ENCODE results near the gene HOXA9.

DNA sequence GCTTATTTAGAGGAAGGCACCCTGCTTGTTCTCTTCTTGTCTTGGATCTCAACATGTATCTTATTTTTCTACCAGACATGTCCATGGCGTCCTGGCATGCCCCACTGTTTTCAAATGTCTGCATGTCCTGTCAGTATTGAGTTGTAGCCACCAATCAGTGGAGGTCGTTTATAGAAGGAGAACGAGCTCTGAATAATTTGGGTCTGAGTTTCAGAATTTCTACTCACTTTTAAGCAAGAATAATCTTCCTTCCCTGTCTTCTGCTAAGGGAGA, 37.5 kb upstream of the HOXA9 start:
- TF ChIP-seq, protein P1, sequence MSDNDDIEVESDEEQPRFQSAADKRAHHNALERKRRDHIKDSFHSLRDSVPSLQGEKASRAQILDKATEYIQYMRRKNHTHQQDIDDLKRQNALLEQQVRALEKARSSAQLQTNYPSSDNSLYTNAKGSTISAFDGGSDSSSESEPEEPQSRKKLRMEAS (IDR thresholded peaks at IDR 0.05): no peak
- TF ChIP-seq, protein P2, sequence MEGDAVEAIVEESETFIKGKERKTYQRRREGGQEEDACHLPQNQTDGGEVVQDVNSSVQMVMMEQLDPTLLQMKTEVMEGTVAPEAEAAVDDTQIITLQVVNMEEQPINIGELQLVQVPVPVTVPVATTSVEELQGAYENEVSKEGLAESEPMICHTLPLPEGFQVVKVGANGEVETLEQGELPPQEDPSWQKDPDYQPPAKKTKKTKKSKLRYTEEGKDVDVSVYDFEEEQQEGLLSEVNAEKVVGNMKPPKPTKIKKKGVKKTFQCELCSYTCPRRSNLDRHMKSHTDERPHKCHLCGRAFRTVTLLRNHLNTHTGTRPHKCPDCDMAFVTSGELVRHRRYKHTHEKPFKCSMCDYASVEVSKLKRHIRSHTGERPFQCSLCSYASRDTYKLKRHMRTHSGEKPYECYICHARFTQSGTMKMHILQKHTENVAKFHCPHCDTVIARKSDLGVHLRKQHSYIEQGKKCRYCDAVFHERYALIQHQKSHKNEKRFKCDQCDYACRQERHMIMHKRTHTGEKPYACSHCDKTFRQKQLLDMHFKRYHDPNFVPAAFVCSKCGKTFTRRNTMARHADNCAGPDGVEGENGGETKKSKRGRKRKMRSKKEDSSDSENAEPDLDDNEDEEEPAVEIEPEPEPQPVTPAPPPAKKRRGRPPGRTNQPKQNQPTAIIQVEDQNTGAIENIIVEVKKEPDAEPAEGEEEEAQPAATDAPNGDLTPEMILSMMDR (IDR thresholded peaks at IDR 0.05 in 2 of 3, conservative IDR thresholded peaks at IDR 0.05 in 1 of 3; ENCODE audit: borderline replicate concordance in 1 of 3, insufficient read depth in 1 of 3, low read depth in 2 of 3, low read length in 2 of 3): no peak
- TF ChIP-seq EZH2 (IDR thresholded peaks at IDR 0.05): no peak
- TF ChIP-seq POLR2A (IDR thresholded peaks at IDR 0.05; ENCODE audit: borderline replicate concordance, extremely low read depth, insufficient read depth, insufficient read length): no peak
- no peak for TF ChIP-seq SP1 (IDR thresholded peaks at IDR 0.05; ENCODE audit: low read depth)
- no peak for TF ChIP-seq RAD21 (IDR thresholded peaks at IDR 0.05; ENCODE audit: low read depth)
- TF ChIP-seq FOSL1 (IDR thresholded peaks at IDR 0.05; ENCODE audit: low read depth): no peak
- TF ChIP-seq, protein P3, sequence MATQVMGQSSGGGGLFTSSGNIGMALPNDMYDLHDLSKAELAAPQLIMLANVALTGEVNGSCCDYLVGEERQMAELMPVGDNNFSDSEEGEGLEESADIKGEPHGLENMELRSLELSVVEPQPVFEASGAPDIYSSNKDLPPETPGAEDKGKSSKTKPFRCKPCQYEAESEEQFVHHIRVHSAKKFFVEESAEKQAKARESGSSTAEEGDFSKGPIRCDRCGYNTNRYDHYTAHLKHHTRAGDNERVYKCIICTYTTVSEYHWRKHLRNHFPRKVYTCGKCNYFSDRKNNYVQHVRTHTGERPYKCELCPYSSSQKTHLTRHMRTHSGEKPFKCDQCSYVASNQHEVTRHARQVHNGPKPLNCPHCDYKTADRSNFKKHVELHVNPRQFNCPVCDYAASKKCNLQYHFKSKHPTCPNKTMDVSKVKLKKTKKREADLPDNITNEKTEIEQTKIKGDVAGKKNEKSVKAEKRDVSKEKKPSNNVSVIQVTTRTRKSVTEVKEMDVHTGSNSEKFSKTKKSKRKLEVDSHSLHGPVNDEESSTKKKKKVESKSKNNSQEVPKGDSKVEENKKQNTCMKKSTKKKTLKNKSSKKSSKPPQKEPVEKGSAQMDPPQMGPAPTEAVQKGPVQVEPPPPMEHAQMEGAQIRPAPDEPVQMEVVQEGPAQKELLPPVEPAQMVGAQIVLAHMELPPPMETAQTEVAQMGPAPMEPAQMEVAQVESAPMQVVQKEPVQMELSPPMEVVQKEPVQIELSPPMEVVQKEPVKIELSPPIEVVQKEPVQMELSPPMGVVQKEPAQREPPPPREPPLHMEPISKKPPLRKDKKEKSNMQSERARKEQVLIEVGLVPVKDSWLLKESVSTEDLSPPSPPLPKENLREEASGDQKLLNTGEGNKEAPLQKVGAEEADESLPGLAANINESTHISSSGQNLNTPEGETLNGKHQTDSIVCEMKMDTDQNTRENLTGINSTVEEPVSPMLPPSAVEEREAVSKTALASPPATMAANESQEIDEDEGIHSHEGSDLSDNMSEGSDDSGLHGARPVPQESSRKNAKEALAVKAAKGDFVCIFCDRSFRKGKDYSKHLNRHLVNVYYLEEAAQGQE (IDR thresholded peaks at IDR 0.05; ENCODE audit: low read depth): no peak
- TF ChIP-seq TCF7L2 (IDR thresholded peaks at IDR 0.05; ENCODE audit: borderline replicate concordance, extremely low read depth, insufficient read depth, insufficient read length): no peak
- TF ChIP-seq, protein P4, sequence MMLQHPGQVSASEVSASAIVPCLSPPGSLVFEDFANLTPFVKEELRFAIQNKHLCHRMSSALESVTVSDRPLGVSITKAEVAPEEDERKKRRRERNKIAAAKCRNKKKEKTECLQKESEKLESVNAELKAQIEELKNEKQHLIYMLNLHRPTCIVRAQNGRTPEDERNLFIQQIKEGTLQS (IDR thresholded peaks at IDR 0.05): no peak
- no peak for TF ChIP-seq EZH2phosphoT487 (IDR thresholded peaks at IDR 0.05; ENCODE audit: borderline replicate concordance)
- TF ChIP-seq YY1 (IDR thresholded peaks at IDR 0.05; ENCODE audit: extremely low read depth, insufficient replicate concordance, low read depth, low read length): no peak
- TF ChIP-seq, protein P5, sequence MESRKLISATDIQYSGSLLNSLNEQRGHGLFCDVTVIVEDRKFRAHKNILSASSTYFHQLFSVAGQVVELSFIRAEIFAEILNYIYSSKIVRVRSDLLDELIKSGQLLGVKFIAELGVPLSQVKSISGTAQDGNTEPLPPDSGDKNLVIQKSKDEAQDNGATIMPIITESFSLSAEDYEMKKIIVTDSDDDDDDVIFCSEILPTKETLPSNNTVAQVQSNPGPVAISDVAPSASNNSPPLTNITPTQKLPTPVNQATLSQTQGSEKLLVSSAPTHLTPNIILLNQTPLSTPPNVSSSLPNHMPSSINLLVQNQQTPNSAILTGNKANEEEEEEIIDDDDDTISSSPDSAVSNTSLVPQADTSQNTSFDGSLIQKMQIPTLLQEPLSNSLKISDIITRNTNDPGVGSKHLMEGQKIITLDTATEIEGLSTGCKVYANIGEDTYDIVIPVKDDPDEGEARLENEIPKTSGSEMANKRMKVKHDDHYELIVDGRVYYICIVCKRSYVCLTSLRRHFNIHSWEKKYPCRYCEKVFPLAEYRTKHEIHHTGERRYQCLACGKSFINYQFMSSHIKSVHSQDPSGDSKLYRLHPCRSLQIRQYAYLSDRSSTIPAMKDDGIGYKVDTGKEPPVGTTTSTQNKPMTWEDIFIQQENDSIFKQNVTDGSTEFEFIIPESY (IDR thresholded peaks at IDR 0.05; ENCODE audit: extremely low read depth, insufficient replicate concordance, low read length): no peak
